Stimulated activated naive CD8-positive, alpha-beta T cell treated with anti-CD3 and anti-CD28 coated beads, Interleukin-15, amount 100 ng/mL, for 72 hours (primary cell): Measurements from ENCODE around the gene MYO19.

Experiments
- ATAC-seq: fragments of 150-1000 bp; cut with Tn5 transposase; 2 replicates; pipeline ENCODE4 v1.10.0; 2021; ENCODE audit warnings: mild to moderate bottlenecking, moderate library complexity
- DNase-seq, 2 donors: peaks; one replicate each; pipeline ENCODE4 v3.0.0; 2021 to 2022
- H3K27ac Mint-ChIP-seq, 2 donors: one replicate each; pipeline ENCODE4 v1.8.0; 2022; ENCODE audit warnings: mild to moderate bottlenecking in 2 of 2, mixed read lengths in 2 of 2, moderate library complexity in 2 of 2
- H3K27me3 Mint-ChIP-seq: one replicate; pipeline ENCODE4 v1.8.0; 2022; ENCODE audit warnings: mixed read lengths
- H3K4me1 Mint-ChIP-seq: one replicate; pipeline ENCODE4 v1.8.0; 2022; ENCODE audit warnings: mild to moderate bottlenecking, mixed read lengths
- H3K4me3 Mint-ChIP-seq, 2 donors: one replicate each; pipeline ENCODE4 v1.8.0; 2022; ENCODE audit warnings: mild to moderate bottlenecking in 2 of 2, mixed read lengths in 2 of 2, moderate library complexity in 1 of 2
- H3K9me3 Mint-ChIP-seq, 2 donors: one replicate each; pipeline ENCODE4 v1.8.0; 2022; ENCODE audit warnings: mixed read lengths in 2 of 2

The MYO19 gene

GRCh38 chr17:36534840-36535668 lies at the start of gene MYO19, which contains the start of gene PIGW:
TSS of gene MYO19 (minus strand) at chr17:36534868. CDS start at chr17:36532538, 2,330 bp downstream.
TSS of gene PIGW (plus strand) at chr17:36534987. CDS start at chr17:36537102, 2,115 bp downstream.
- Mint-ChIP-seq H3K27me3 (no peaks in the 10 kb centered on the region), H3K4me3 (peak within 1 kb of the TSS; percentile 88 to 97), H3K27ac (peak within 1 kb of the TSS; percentile 99), H3K9me3 (no peaks in the 10 kb centered on the region), H3K4me1 (peaks cover 41% of the 10 kb centered on the region)
- ATAC-seq (peak; percentile 90), DNase-seq (peak; percentile 88 to 90)

- Mint-ChIP-seq H3K9me3 (no peaks in the 10 kb centered on the region), H3K4me3 (no peak overlapping the region), H3K27ac (peak overlapping the region in 1 of 2 donors; percentile 19), H3K4me1 (no peaks in the 10 kb centered on the region), H3K27me3 (no peaks in the 10 kb centered on the region)
- no peak for ATAC-seq
- DNase-seq = no peak
Observed at GRCh38 chr17:36583787-36584186, 49.1 kb upstream of the MYO19 start.

GRCh38 chr17:36578671-36579070 lies 44.0 kb upstream of the MYO19 start:
- Mint-ChIP-seq H3K4me1 (peaks cover 10% of the 10 kb centered on the region), H3K9me3 (no peaks in the 10 kb centered on the region), H3K27ac (no peak overlapping the region), H3K4me3 (no peak overlapping the region), H3K27me3 (no peaks in the 10 kb centered on the region)
- DNase-seq (no peak), ATAC-seq (no peak)

GRCh38 chr17:36576793-36577192 lies 42.1 kb upstream of the MYO19 start:
- H3K4me3 Mint-ChIP-seq = no peak overlapping the region
- H3K9me3 Mint-ChIP-seq = no peaks in the 10 kb centered on the region
- H3K4me1 Mint-ChIP-seq = peaks cover 10% of the 10 kb centered on the region
- DNase-seq (no peak), ATAC-seq (no peak)
- H3K27ac Mint-ChIP-seq = no peak overlapping the region
- H3K27me3 Mint-ChIP-seq = no peaks in the 10 kb centered on the region

GRCh38 chr17:36575028-36575427 lies 40.4 kb upstream of the MYO19 start:
- ATAC-seq (no peak), DNase-seq (no peak)
- Mint-ChIP-seq H3K27ac (peak overlapping the region in 1 of 2 donors; percentile 65), H3K4me1 (peaks cover 10% of the 10 kb centered on the region), H3K27me3 (no peaks in the 10 kb centered on the region), H3K4me3 (peak overlapping the region in 1 of 2 donors; percentile 31), H3K9me3 (no peaks in the 10 kb centered on the region)

- H3K4me1 Mint-ChIP-seq = no peaks in the 10 kb centered on the region
- DNase-seq (no peak), ATAC-seq (no peak)
- no peaks in the 10 kb centered on the region for H3K27me3 Mint-ChIP-seq
- H3K4me3 Mint-ChIP-seq = no peak overlapping the region
- no peak overlapping the region for H3K27ac Mint-ChIP-seq
- no peaks in the 10 kb centered on the region for H3K9me3 Mint-ChIP-seq
Observed at GRCh38 chr17:36566081-36566480, 31.4 kb upstream of the MYO19 start.

GRCh38 chr17:36553459-36553858 lies 18.8 kb upstream of the MYO19 start:
- no peak for ATAC-seq

GRCh38 chr17:36550491-36551417 lies 16.1 kb upstream of the MYO19 start:
- H3K4me1 Mint-ChIP-seq = peaks cover 64% of the 10 kb centered on the region
- H3K27ac Mint-ChIP-seq = peak overlapping the region; percentile 50 to 66
- H3K9me3 Mint-ChIP-seq = no peaks in the 10 kb centered on the region
- peak overlapping the region; percentile 60 to 62 for H3K4me3 Mint-ChIP-seq
- no peaks in the 10 kb centered on the region for H3K27me3 Mint-ChIP-seq
- ATAC-seq = peak; percentile 60
- no peak for DNase-seq

More at GRCh38 chr17:36553459-36553858, 18.8 kb upstream of the MYO19 start:
- DNase-seq = no peak
- H3K27ac Mint-ChIP-seq = no peak overlapping the region
- H3K27me3 Mint-ChIP-seq = no peaks in the 10 kb centered on the region
- peak overlapping the region; percentile 14 to 39 for H3K4me3 Mint-ChIP-seq
- H3K9me3 Mint-ChIP-seq = no peaks in the 10 kb centered on the region
- H3K4me1 Mint-ChIP-seq = peaks cover 60% of the 10 kb centered on the region

- H3K27ac Mint-ChIP-seq = peak overlapping the region in 1 of 2 donors; percentile 76
- peaks cover 60% of the 10 kb centered on the region for H3K4me1 Mint-ChIP-seq
- peak overlapping the region; percentile 58 to 87 for H3K4me3 Mint-ChIP-seq
- H3K27me3 Mint-ChIP-seq = no peaks in the 10 kb centered on the region
- DNase-seq = no peak
- H3K9me3 Mint-ChIP-seq = no peaks in the 10 kb centered on the region
- no peak for ATAC-seq
Observed at GRCh38 chr17:36547776-36548175, 13.1 kb upstream of the MYO19 start.

GRCh38 chr17:36546418-36547093 lies 11.9 kb upstream of the MYO19 start:
- Mint-ChIP-seq H3K4me3 (peak overlapping the region; percentile 83 to 87), H3K27me3 (no peaks in the 10 kb centered on the region), H3K27ac (peak overlapping the region; percentile 97), H3K9me3 (no peaks in the 10 kb centered on the region), H3K4me1 (peaks cover 48% of the 10 kb centered on the region)
- ATAC-seq = no peak
- DNase-seq = no peak

GRCh38 chr17:36545465-36546417 lies 11.1 kb upstream of the MYO19 start:
- no peaks in the 10 kb centered on the region for H3K9me3 Mint-ChIP-seq
- DNase-seq = peak; percentile 99

GRCh38 chr17:36545077-36545464 lies 10.4 kb upstream of the MYO19 start:
- no peaks in the 10 kb centered on the region for H3K27me3 Mint-ChIP-seq
- peak overlapping the region; percentile 83 to 87 for H3K4me3 Mint-ChIP-seq
- H3K4me1 Mint-ChIP-seq = peaks cover 34% of the 10 kb centered on the region
- H3K27ac Mint-ChIP-seq = peak overlapping the region; percentile 97
- ATAC-seq (no peak), DNase-seq (no peak)
- H3K9me3 Mint-ChIP-seq = no peaks in the 10 kb centered on the region

More at GRCh38 chr17:36545465-36546417, 11.1 kb upstream of the MYO19 start:
- ATAC-seq = peak; percentile 85
- Mint-ChIP-seq H3K27me3 (no peaks in the 10 kb centered on the region), H3K4me3 (peak overlapping the region; percentile 83 to 87), H3K4me1 (peaks cover 40% of the 10 kb centered on the region), H3K27ac (peak overlapping the region; percentile 97)

GRCh38 chr17:36544307-36545076 lies 9.8 kb upstream of the MYO19 start, which contains the start of gene GGNBP2:
TSS of gene GGNBP2 (plus strand) at chr17:36544919. CDS start at chr17:36545725, 806 bp downstream.
- peak within 1 kb of the TSS; percentile 97 for H3K27ac Mint-ChIP-seq
- H3K9me3 Mint-ChIP-seq = no peaks in the 10 kb centered on the region
- H3K27me3 Mint-ChIP-seq = no peaks in the 10 kb centered on the region

GRCh38 chr17:36544044-36544306 lies 9.3 kb upstream of the MYO19 start:
- no peak for ATAC-seq
- Mint-ChIP-seq H3K27ac (peak overlapping the region; percentile 94 to 96), H3K27me3 (no peaks in the 10 kb centered on the region), H3K4me1 (peaks cover 28% of the 10 kb centered on the region), H3K9me3 (no peaks in the 10 kb centered on the region), H3K4me3 (peak overlapping the region; percentile 83 to 87)
- peak in 1 of 2 donors; percentile 40 for DNase-seq

More at GRCh38 chr17:36544307-36545076, 9.8 kb upstream of the MYO19 start, which contains the start of gene GGNBP2:
- ATAC-seq = peak; percentile 76
- Mint-ChIP-seq H3K4me1 (peaks cover 28% of the 10 kb centered on the region), H3K4me3 (peak within 1 kb of the TSS; percentile 83 to 87)
- DNase-seq = peak; percentile 95 to 98
